SU-DHL-6 (cell line): ENCODE results near the gene SLC19A1.

Experiments used
- H2AFZ ChIP-seq: fragments of 200-600 bp; sonication (generic); 2 replicates; pipeline ENCODE4 v1.6.1; 2014; ENCODE audit warnings: low read depth, mild to moderate bottlenecking, moderate library complexity, mixed read lengths, antibody characterized with exemption, low read length; ENCODE audit not compliant: severe bottlenecking
- H3F3A ChIP-seq: fragments of 200-600 bp; shearing (Covaris generic); 2 replicates; pipeline ENCODE4 v1.6.0; 2016; ENCODE audit warnings: antibody characterized with exemption, mild to moderate bottlenecking; ENCODE audit not compliant: insufficient read depth
- H3K27ac ChIP-seq: fragments of 200-600 bp; sonication (generic); 2 replicates; pipeline ENCODE4 v1.5.1; 2016; ENCODE audit warnings: low read depth, mild to moderate bottlenecking, low read length, moderate library complexity, mixed read lengths
- H3K27me3 ChIP-seq: fragments of 200-600 bp; sonication (generic), shearing (Covaris generic); 2 replicates; pipeline ENCODE4 v1.6.0; 2014; ENCODE audit warnings: mild to moderate bottlenecking, low read length
- H3K36me3 ChIP-seq: fragments of 200-600 bp; sonication (generic); 2 replicates; pipeline ENCODE4 v1.6.1; 2014; ENCODE audit warnings: mild to moderate bottlenecking, low read length, mixed read lengths
- H3K4me2 ChIP-seq: fragments of 300-600, 200-600 bp; shearing (Covaris generic), sonication (generic); 2 replicates; pipeline ENCODE4 v1.6.0; 2014; ENCODE audit warnings: low read length, low read depth, mild to moderate bottlenecking; ENCODE audit not compliant: poor library complexity, severe bottlenecking
- H3K4me3 ChIP-seq: fragments of 200-600 bp; sonication (generic); 2 replicates; pipeline ENCODE4 v1.5.1; 2014; ENCODE audit warnings: antibody characterized with exemption, low read length, mild to moderate bottlenecking, mixed read lengths; ENCODE audit not compliant: insufficient read depth, poor library complexity, severe bottlenecking
- H3K79me2 ChIP-seq: fragments of 200-600 bp; sonication (generic); 2 replicates; pipeline ENCODE4 v1.6.1; 2014; ENCODE audit warnings: mild to moderate bottlenecking, low read length, moderate library complexity; ENCODE audit not compliant: insufficient read depth
- H3K9ac ChIP-seq: fragments of 200-600 bp; sonication (generic); 2 replicates; pipeline ENCODE4 v1.7.0; 2014; ENCODE audit warnings: mild to moderate bottlenecking, low read length
- H3K9me2 ChIP-seq: fragments of 200-600 bp; sonication (generic); replicated peaks from 2 replicates; pipeline ENCODE4 v1.6.1; 2014; ENCODE audit warnings: low read length; ENCODE audit not compliant: insufficient read depth
- H3K9me3 ChIP-seq: fragments of 200-600 bp; sonication (generic); 2 replicates; pipeline ENCODE4 v1.6.1; 2014; ENCODE audit warnings: low read length, mixed read lengths; ENCODE audit not compliant: insufficient read depth
- H4K20me1 ChIP-seq: fragments of 200-600 bp; sonication (generic); 2 replicates; pipeline ENCODE4 v1.6.1; 2014; ENCODE audit warnings: low read depth, mild to moderate bottlenecking, antibody characterized with exemption, low read length, moderate library complexity, mixed read lengths
- CTCF ChIP-seq: fragments of 200-600 bp; sonication (generic); IDR thresholded peaks from one replicate; pipeline ENCODE4 v1.5.1; 2017; ENCODE audit warnings: antibody characterized with exemption, mild to moderate bottlenecking, low read length, moderate library complexity; ENCODE audit not compliant: insufficient read depth, poor library complexity, severe bottlenecking
- EZH2phosphoT487 ChIP-seq: fragments of 200-600 bp; sonication (generic), shearing (Covaris generic); conservative IDR thresholded peaks from 2 replicates; pipeline ENCODE4 v1.6.1; 2018; ENCODE audit warnings: mild to moderate bottlenecking, antibody characterized with exemption, low read length, moderate library complexity, mixed read lengths

SLC19A1 gene

GRCh38 chr21:45575993-45576837 is 34.0 kb upstream of the SLC19A1 start:
- H3K4me2 ChIP-seq = no peak overlapping the region

GRCh38 chr21:45575304-45575992 is 33.2 kb upstream of the SLC19A1 start:
- Histone ChIP-seq H3K9me3 (no peaks in the 10 kb centered on the region), H3K4me3 (no peak overlapping the region), H3K27ac (no peak overlapping the region), H3K9me2 (no peaks in the 10 kb centered on the region), H3K79me2 (no peaks in the 10 kb centered on the region), H3K4me2 (no peak overlapping the region), H3K27me3 (no peaks in the 10 kb centered on the region), H4K20me1 (no peaks in the 10 kb centered on the region), H3K9ac (no peak overlapping the region), H2AFZ (no peak overlapping the region), H3F3A (no peaks in the 10 kb centered on the region), H3K36me3 (no peaks in the 10 kb centered on the region)
- TF ChIP-seq CTCF (no peak), EZH2phosphoT487 (no peak)

More at GRCh38 chr21:45575993-45576837, 34.0 kb upstream of the SLC19A1 start:
- Histone ChIP-seq H3K36me3 (no peaks in the 10 kb centered on the region), H3K27ac (no peak overlapping the region), H2AFZ (no peak overlapping the region), H3K9me2 (no peaks in the 10 kb centered on the region), H3K9ac (no peak overlapping the region), H3K79me2 (no peaks in the 10 kb centered on the region), H3F3A (no peaks in the 10 kb centered on the region), H3K27me3 (no peaks in the 10 kb centered on the region), H3K9me3 (no peaks in the 10 kb centered on the region), H4K20me1 (no peaks in the 10 kb centered on the region), H3K4me3 (no peak overlapping the region)
- TF ChIP-seq EZH2phosphoT487 (no peak), CTCF (no peak)

DNA sequence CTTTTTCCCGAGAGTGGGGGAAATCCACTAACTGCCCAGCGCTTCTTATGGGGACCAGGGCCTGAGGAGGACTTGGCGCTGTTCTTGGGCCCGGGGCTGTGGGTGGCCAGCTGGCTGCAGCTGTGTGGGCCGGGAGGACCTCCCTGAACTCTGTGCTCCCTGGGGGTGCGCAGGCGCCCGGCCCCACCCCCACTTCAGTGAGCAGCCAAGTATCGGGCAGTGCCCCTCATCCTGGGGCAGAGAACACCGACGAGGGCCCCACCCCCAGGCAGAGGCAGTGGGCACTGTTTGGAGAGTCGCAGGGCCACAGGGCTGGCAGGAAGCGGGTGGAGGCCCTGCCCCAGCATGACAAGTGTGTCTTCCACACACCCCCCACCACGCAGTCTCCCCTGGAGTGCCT is 32.5 kb upstream of the SLC19A1 start:
- Histone ChIP-seq H3F3A (no peaks in the 10 kb centered on the region), H3K36me3 (no peaks in the 10 kb centered on the region), H4K20me1 (no peaks in the 10 kb centered on the region), H3K9me3 (no peaks in the 10 kb centered on the region), H3K9me2 (no peaks in the 10 kb centered on the region), H2AFZ (no peak overlapping the region), H3K27ac (no peak overlapping the region), H3K9ac (no peak overlapping the region), H3K79me2 (no peaks in the 10 kb centered on the region), H3K4me2 (no peak overlapping the region), H3K4me3 (no peak overlapping the region), H3K27me3 (no peaks in the 10 kb centered on the region)
- TF ChIP-seq CTCF = no peak
- TF ChIP-seq EZH2phosphoT487 = no peak
